GM04504 (cell line): ENCODE measurements around the gene DNMT3A.

Experiments used
- DNase-seq: peaks from one replicate; pipeline ENCODE4 v3.0.0-alpha.2; 2012; ENCODE audit warnings: low read depth

DNMT3A gene

GRCh38 chr2:25257032-25257552, 84.6 kb downstream of the DNMT3A start:
- peak; percentile 25 for DNase-seq

GRCh38 chr2:25256488-25256875, 85.2 kb downstream of the DNMT3A start:
- DNase-seq, result no peak

- DNase-seq, result no peak
Measured at GRCh38 chr2:25255745-25256487, 85.8 kb downstream of the DNMT3A start.

GRCh38 chr2:25254961-25255360, 86.8 kb downstream of the DNMT3A start:
- DNase-seq, result no peak

GRCh38 chr2:25253153-25253626, 88.5 kb downstream of the DNMT3A start:
- DNase-seq, result no peak

GRCh38 chr2:25252291-25253152, 89.2 kb downstream of the DNMT3A start:
- no peak for DNase-seq

- no peak for DNase-seq
Measured at GRCh38 chr2:25251422-25252273, 90.1 kb downstream of the DNMT3A start.

GRCh38 chr2:25251071-25251421, 90.7 kb downstream of the DNMT3A start:
- no peak for DNase-seq

- DNase-seq, result no peak
Measured at GRCh38 chr2:25250331-25251070, 91.2 kb downstream of the DNMT3A start.

GRCh38 chr2:25249785-25250184, 91.9 kb downstream of the DNMT3A start:
- DNase-seq, result no peak

GRCh38 chr2:25247792-25248512, 93.8 kb downstream of the DNMT3A start:
- DNase-seq, result no peak

- DNase-seq, result no peak
Measured at GRCh38 chr2:25246558-25247290, 95.0 kb downstream of the DNMT3A start.

- DNase-seq, result no peak
Measured at GRCh38 chr2:25246001-25246400, 95.7 kb downstream of the DNMT3A start.

- DNase-seq, result no peak
Measured at GRCh38 chr2:25245141-25245540, 96.6 kb downstream of the DNMT3A start.

GRCh38 chr2:25243995-25244394, 97.7 kb downstream of the DNMT3A start:
- DNase-seq, result no peak

- DNase-seq, result no peak
Measured at GRCh38 chr2:25241452-25241851, 100.3 kb downstream of the DNMT3A start.

- DNase-seq, result no peak
Measured at GRCh38 chr2:25240636-25241035, 101.1 kb downstream of the DNMT3A start.

- no peak for DNase-seq
Measured at GRCh38 chr2:25238920-25239319, 102.8 kb downstream of the DNMT3A start.

GRCh38 chr2:25237764-25238163, 104.0 kb downstream of the DNMT3A start:
- no peak for DNase-seq

GRCh38 chr2:25236736-25237135, 105.0 kb downstream of the DNMT3A start:
- no peak for DNase-seq
